Fibroblast of the aortic adventitia (primary cell): Measurements from ENCODE around the gene EML3. TPM values are rescaled to one million over a fixed set of nuclear protein-coding genes. Genes with fewer than 3 reads are reported as not detected.

ENCODE experiments used
- DNase-seq: peaks from one replicate; pipeline ENCODE4 v3.0.0-alpha.2; 2010; ENCODE audit warnings: low read depth
- H3K4me3 ChIP-seq: 2 replicates; pipeline ENCODE4 v1.5.1; 2011; ENCODE audit warnings: low read depth, mild to moderate bottlenecking, control low read depth, low read length, moderate library complexity
- total RNA-seq: library from RNA; depleted of rRNA; stranded (reverse); fragments of >200 nt; gene quantifications from 2 replicates; pipeline ENCODE4 v1.2.3, GENCODE V29; 2012; ENCODE audit warnings: low replicate concordance
- TF ChIP-seq, protein P1 (sequence below): IDR thresholded peaks from 2 replicates; pipeline ENCODE4 v1.5.1; 2011; ENCODE audit warnings: mild to moderate bottlenecking, low read length, control low read depth, inconsistent platforms; ENCODE audit not compliant: insufficient read depth

The EML3 gene
- total RNA-seq, 1 donor = 22.3 TPM

DNA sequence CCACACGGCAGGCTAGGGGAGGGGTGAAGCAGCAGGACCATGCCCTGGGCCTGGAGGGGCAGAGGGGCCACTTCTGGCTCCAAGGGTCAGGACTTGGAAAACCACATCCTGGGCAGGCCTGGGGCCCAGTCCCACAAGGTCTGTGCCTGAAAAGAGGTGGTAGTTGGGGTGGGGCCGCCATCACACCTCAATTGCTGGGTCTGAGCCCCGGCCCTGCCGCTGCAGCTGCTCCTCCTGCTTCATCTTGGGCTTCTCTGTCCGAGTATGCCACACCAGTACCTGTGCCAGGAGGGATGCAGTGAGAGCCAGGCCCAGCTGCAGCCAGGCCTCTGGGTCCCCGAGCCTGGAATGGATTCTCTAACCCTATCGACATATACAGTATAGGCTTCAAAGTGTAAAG lies 2.9 kb upstream of the EML3 start:
- no peak for DNase-seq
- no peak overlapping the region for H3K4me3 ChIP-seq
- TF ChIP-seq, protein P1, sequence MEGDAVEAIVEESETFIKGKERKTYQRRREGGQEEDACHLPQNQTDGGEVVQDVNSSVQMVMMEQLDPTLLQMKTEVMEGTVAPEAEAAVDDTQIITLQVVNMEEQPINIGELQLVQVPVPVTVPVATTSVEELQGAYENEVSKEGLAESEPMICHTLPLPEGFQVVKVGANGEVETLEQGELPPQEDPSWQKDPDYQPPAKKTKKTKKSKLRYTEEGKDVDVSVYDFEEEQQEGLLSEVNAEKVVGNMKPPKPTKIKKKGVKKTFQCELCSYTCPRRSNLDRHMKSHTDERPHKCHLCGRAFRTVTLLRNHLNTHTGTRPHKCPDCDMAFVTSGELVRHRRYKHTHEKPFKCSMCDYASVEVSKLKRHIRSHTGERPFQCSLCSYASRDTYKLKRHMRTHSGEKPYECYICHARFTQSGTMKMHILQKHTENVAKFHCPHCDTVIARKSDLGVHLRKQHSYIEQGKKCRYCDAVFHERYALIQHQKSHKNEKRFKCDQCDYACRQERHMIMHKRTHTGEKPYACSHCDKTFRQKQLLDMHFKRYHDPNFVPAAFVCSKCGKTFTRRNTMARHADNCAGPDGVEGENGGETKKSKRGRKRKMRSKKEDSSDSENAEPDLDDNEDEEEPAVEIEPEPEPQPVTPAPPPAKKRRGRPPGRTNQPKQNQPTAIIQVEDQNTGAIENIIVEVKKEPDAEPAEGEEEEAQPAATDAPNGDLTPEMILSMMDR = no peak

DNA sequence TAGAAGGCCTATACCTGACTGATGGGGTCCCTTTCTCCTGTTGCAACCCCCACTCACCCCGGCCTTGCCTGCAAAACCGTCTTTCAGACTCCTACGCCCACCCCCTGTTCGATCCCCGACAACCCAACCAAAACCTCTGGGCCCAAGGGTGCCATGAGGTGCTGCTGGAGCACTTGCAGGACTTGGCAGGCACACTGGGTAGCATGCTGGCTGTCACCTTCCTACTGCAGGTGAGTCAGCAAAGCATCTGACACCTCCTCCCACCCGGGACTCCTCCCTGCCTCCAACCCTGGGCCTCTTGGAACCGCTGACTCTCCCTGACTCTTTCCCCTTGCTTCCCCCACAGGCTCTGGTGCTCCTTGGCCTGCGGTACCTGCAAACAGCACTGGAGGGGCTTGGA lies 1.7 kb upstream of the EML3 start:
- no peak overlapping the region for H3K4me3 ChIP-seq
- no peak for DNase-seq
- TF ChIP-seq, protein P1 = no peak

DNA sequence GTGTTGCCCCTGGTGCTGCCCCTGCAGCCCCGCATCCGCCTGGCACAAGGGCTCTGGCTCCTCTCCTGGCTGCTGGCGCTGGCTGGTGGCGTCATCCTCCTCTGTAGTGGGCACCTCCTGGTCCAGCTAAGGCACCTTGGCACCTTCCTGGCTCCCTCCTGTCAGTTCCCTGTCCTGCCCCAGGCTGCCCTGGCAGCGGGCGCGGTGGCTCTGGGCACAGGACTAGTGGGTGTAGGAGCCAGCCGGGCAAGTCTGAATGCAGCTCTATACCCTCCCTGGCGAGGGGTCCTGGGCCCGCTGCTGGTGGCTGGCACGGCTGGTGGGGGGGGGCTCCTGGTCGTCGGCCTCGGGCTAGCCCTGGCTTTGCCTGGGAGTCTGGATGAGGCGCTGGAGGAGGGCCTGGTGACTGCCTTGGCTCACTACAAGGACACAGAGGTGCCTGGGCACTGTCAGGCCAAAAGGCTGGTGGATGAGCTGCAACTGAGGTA lies 760 bp upstream of the EML3 start:
- TF ChIP-seq, protein P1 = no peak
- peak overlapping the region; percentile 17 for H3K4me3 ChIP-seq
- DNase-seq = no peak

DNA sequence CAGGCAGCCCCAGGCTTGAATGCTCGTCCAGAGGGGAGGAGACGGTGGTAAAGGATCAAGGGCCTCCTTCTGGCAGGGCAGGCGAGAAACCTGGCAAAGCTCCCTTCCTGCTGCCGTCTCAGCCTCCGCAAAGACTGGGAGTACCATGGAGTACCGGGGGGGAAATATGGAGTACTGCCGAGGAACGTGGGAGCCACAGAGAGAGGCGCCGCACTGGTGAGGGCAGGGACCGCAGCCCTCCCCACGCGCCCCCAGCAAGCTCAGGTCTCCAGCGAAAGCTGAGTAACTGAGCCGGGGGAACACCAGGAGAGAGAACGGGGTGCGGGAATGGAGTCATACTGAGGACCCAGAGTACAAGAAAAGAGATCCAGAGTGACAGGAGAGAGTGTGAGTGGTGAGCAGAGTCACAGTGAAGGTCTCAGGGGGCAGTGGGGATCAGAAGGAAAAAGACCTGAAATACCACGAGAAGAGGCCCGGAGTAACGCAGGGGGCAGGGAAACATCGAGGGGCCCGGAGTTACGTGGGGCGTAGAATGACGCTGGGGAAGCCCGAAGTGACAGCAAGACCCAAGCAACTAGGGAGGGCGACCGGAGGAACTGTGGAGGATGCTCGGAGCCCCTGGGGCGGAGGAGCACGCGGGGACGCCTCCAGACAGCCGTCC lies 740 bp downstream of the EML3 start:
- H3K4me3 ChIP-seq = peak overlapping the region; percentile 86
- DNase-seq = peak; percentile 79
- TF ChIP-seq, protein P1 = peak; percentile 4

DNA sequence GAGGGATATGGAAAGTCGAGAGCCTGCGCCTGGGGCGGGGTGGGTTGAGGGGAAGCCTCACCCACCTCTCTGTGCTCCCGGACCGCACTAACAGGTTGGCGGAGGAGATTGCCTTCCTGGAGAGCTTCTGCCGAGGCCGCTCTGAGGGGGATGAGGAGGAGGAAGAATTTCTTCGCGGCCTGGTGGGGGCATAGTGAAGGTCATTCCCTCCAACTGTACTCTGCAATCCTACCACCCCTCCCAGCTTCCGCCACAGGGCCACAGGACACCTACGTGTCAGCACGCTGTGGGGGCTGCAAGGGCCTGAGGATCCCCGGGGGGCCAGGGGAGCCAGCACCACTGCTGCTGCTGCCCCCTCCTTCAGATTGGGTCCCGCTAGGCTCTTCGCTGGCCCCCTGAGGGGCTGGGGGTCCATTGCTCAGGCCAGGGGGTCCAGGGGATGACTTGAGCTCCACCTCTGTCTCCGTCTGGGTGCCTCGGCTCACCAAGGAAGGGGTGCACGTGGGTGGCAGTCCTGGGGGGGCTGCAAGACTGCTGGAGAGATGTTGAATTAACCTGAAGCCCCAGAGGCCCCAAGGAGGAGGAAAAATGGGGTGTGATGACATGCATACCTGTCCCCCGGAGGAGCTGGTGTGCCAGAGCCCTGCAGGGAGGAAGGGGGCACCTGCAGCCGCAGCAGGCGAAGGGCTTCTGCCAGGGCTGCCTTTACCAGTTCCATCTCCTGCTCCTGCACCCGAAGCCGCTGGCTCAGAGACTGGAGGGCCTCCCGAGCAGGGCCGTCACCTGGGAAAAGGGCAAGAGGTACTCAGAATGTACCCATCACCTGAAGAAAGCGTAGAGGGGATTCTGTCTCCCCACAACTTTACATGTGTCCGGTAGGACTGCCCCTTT lies 1.5 kb downstream of the EML3 start:
- no peak for DNase-seq
- H3K4me3 ChIP-seq = peak overlapping the region; percentile 86
- TF ChIP-seq, protein P1 = no peak

DNA sequence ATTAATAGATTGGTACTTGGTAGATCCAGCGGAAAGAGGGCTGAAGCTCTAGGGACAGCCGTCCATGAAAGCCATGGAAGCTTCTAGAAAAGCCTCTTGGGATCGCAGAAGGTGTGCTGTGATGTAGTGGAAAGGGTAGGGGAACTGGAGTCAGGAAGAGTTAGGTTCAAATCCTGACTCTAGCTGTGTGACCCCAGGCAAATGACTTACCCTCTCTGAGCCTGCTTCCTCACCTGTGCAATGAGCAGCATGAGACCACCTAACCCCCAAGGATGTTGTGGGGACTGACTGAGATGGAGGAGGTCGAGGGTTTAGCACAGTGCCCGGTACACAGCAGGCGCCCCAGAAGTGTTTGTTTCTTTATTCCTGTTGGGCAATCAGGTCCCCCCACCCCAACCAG lies 2.2 kb downstream of the EML3 start:
- DNase-seq = no peak
- no peak overlapping the region for H3K4me3 ChIP-seq
- TF ChIP-seq, protein P1 = no peak
